ENCODE data around the gene MAN1A1.

Gene MAN1A1

DNA sequence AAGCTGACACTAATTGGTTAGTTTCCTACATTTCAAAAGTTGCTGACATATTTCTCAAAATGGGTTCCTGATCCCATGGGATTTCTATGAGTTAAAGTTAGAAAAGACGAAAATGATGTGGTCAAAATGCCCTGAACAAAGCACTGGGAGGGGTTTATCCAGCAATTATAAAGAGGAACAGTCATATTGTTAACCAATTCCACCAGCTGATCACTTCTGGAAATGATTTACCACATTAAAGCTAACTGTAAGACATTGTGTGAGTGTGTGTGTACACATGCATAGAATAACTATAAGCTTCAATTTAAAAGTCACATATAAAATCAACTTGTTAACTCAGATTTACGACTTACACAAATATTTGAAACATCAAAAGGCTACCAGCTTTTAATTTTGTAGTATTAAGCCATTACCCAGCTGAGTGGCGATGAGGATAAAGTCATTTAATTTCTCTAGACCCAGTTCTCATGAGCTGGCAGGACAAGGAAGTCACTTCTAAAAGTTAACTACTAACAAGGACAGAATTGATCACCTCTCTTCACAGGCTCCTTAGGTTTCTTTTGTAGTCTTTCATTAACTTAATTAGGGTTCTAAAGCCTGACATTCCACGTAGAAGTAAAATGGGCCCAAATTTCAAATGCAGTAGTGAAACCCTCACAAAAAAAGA, 40.4 kb downstream of the MAN1A1 start (continued):
- TF ChIP-seq, protein P1, sequence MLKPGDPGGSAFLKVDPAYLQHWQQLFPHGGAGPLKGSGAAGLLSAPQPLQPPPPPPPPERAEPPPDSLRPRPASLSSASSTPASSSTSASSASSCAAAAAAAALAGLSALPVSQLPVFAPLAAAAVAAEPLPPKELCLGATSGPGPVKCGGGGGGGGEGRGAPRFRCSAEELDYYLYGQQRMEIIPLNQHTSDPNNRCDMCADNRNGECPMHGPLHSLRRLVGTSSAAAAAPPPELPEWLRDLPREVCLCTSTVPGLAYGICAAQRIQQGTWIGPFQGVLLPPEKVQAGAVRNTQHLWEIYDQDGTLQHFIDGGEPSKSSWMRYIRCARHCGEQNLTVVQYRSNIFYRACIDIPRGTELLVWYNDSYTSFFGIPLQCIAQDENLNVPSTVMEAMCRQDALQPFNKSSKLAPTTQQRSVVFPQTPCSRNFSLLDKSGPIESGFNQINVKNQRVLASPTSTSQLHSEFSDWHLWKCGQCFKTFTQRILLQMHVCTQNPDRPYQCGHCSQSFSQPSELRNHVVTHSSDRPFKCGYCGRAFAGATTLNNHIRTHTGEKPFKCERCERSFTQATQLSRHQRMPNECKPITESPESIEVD (tag by site-specific recombination; IDR thresholded peaks at IDR 0.05) = peak; percentile 67
- TF ChIP-seq, protein P2, sequence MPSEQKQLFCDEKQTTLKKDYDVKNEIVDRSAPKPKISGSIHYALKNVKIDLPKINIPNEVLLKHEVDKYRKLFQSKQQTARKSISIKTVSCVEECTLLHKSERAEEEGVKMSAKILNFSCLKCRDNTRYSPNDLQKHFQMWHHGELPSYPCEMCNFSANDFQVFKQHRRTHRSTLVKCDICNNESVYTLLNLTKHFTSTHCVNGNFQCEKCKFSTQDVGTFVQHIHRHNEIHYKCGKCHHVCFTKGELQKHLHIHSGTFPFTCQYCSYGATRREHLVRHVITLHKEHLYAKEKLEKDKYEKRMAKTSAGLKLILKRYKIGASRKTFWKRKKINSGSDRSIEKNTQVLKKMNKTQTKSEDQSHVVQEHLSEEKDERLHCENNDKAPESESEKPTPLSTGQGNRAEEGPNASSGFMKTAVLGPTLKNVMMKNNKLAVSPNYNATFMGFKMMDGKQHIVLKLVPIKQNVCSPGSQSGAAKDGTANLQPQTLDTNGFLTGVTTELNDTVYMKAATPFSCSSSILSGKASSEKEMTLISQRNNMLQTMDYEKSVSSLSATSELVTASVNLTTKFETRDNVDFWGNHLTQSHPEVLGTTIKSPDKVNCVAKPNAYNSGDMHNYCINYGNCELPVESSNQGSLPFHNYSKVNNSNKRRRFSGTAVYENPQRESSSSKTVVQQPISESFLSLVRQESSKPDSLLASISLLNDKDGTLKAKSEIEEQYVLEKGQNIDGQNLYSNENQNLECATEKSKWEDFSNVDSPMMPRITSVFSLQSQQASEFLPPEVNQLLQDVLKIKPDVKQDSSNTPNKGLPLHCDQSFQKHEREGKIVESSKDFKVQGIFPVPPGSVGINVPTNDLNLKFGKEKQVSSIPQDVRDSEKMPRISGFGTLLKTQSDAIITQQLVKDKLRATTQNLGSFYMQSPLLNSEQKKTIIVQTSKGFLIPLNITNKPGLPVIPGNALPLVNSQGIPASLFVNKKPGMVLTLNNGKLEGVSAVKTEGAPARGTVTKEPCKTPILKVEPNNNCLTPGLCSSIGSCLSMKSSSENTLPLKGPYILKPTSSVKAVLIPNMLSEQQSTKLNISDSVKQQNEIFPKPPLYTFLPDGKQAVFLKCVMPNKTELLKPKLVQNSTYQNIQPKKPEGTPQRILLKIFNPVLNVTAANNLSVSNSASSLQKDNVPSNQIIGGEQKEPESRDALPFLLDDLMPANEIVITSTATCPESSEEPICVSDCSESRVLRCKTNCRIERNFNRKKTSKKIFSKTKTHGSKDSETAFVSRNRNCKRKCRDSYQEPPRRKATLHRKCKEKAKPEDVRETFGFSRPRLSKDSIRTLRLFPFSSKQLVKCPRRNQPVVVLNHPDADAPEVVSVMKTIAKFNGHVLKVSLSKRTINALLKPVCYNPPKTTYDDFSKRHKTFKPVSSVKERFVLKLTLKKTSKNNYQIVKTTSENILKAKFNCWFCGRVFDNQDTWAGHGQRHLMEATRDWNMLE (tag by site-specific recombination; conservative IDR thresholded peaks at IDR 0.05; ENCODE audit: low read depth) = no peak
- TF ChIP-seq ZNF175 (tag by site-specific recombination; IDR thresholded peaks at IDR 0.05) (no peak), MZF1 (tag by site-specific recombination; IDR thresholded peaks at IDR 0.05; ENCODE audit: borderline replicate concordance) (no peak), ZNF600 (tag by site-specific recombination; IDR thresholded peaks at IDR 0.05) (no peak)

DNA sequence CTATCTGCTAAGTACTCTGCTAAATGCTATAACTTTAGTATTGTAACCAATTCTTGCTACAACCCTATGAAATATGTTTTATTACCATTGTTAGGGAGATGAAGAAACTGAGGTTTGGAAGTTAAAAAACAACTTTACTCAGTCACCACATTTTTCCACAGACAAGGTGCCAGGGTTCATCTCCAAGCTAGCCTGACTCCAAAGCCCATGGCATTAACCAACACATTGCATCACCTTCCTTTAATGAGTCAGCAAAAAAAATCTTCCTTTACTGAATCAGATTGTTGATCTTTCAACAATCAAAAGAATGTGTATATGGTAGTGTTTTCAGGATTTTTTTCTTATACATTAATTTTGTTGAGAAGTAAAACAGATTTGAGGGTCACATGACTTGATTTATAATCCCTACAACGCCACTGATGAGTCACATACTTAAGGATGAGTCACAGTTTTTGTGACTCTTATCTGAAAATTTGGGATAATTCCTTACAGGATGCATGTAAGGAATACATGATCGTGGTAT, 41.5 kb downstream of the MAN1A1 start:
- Histone ChIP-seq H3K4me3 (ENCODE audit: low read depth, low read length) (no peak overlapping the region), H3K9me3 (ENCODE audit: control insufficient read depth, insufficient read depth, low read depth, low read length) (no peaks in the 10 kb centered on the region), H3K4me1 (ENCODE audit: control insufficient read depth, insufficient read depth, low read length) (peaks cover 4% of the 10 kb centered on the region; the same call in 1 of the 2 replicates), H3K36me3 (ENCODE audit: control insufficient read depth in 2 of 2, insufficient read depth in 1 of 2, low read length in 2 of 2) (peaks cover 0 to 15% of the 10 kb centered on the region in 2 experiments; a peak in 1 of 3 replicates), H3K27ac (ENCODE audit: extremely low read depth, low read depth, low read length) (no peak overlapping the region)
- POLR2A ChIA-PET = no interaction called here
- CTCF ChIA-PET = interaction anchor here (1.4 kb wide), 1 partner anchor 39 kb away, joined by 3 read pairs; no protein-coding TSS in a partner anchor
- TF ChIP-seq ZNF692 (tag by site-specific recombination; IDR thresholded peaks at IDR 0.05) (0 out of 2 replicates have a peak, but pooled peaks have one; percentile 46), KLF8 (tag by site-specific recombination; IDR thresholded peaks at IDR 0.05) (peak; percentile 70), ZNF645 (tag by site-specific recombination; IDR thresholded peaks at IDR 0.05) (no peak), HIC1 (tag by site-specific recombination; IDR thresholded peaks at IDR 0.05) (0 out of 2 replicates have a peak, but pooled peaks have one; percentile 52), ZNF24 (tag by site-specific recombination; IDR thresholded peaks at IDR 0.05) (peak; percentile 59), ZNF558 (tag by site-specific recombination; IDR thresholded peaks at IDR 0.05) (peak; percentile 69), ZNF777 (tag by site-specific recombination; IDR thresholded peaks at IDR 0.05; ENCODE audit: borderline replicate concordance) (no peak), SP7 (tag by site-specific recombination; IDR thresholded peaks at IDR 0.05) (peak; percentile 72), ZEB2 (tag by site-specific recombination; IDR thresholded peaks at IDR 0.05) (peak; percentile 80), ZNF404 (tag by site-specific recombination; IDR thresholded peaks at IDR 0.05) (0 out of 2 replicates have a peak, but pooled peaks have one; percentile 15), ZNF629 (tag by site-specific recombination; IDR thresholded peaks at IDR 0.05) (peak; percentile 75), ZBTB17 (tag by site-specific recombination; IDR thresholded peaks at IDR 0.05) (0 out of 2 replicates have a peak, but pooled peaks have one; percentile 42), ZXDB (tag by site-specific recombination; IDR thresholded peaks at IDR 0.05) (peak; percentile 47)
- TF ChIP-seq, protein P3, sequence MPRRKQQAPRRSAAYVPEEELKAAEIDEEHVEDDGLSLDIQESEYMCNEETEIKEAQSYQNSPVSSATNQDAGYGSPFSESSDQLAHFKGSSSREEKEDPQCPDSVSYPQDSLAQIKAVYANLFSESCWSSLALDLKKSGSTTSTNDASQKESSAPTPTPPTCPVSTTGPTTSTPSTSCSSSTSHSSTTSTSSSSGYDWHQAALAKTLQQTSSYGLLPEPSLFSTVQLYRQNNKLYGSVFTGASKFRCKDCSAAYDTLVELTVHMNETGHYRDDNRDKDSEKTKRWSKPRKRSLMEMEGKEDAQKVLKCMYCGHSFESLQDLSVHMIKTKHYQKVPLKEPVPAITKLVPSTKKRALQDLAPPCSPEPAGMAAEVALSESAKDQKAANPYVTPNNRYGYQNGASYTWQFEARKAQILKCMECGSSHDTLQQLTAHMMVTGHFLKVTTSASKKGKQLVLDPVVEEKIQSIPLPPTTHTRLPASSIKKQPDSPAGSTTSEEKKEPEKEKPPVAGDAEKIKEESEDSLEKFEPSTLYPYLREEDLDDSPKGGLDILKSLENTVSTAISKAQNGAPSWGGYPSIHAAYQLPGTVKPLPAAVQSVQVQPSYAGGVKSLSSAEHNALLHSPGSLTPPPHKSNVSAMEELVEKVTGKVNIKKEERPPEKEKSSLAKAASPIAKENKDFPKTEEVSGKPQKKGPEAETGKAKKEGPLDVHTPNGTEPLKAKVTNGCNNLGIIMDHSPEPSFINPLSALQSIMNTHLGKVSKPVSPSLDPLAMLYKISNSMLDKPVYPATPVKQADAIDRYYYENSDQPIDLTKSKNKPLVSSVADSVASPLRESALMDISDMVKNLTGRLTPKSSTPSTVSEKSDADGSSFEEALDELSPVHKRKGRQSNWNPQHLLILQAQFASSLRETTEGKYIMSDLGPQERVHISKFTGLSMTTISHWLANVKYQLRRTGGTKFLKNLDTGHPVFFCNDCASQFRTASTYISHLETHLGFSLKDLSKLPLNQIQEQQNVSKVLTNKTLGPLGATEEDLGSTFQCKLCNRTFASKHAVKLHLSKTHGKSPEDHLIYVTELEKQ (tag by site-specific recombination; IDR thresholded peaks at IDR 0.05; ENCODE audit: borderline replicate concordance) = peak; percentile 59; the same call in 1 of the 2 replicates

All from HEK293 (cell line).